ENCODE data around the gene CDC27.

CDC27 gene

DNA sequence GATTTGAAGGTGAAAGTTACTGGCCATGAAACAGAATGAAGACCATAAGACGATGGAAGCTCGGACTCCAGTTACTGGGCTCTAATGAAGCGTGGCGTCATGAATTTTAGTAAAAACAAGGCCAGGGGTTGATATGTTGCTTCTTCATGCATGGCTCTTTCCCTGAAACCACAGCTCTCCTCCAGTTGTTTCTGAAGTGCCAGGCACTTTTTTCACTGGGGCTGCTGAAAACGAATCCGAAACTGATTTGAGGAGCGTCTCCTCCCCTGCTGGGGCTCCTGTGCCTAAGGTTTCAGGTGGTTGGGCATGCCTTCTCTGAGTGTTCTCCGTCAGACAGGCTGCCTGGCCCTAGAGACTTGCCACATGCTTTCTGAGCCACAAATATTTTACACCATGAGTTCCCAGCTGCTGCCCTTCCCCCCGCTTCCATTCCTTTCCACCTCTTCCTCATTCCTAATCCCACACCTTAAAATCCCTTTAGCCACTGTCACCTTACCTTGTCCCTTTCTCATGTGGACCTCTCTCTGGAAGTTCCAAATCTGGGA, 16.4 kb upstream of the CDC27 start:
- TF ChIP-seq, protein P1, sequence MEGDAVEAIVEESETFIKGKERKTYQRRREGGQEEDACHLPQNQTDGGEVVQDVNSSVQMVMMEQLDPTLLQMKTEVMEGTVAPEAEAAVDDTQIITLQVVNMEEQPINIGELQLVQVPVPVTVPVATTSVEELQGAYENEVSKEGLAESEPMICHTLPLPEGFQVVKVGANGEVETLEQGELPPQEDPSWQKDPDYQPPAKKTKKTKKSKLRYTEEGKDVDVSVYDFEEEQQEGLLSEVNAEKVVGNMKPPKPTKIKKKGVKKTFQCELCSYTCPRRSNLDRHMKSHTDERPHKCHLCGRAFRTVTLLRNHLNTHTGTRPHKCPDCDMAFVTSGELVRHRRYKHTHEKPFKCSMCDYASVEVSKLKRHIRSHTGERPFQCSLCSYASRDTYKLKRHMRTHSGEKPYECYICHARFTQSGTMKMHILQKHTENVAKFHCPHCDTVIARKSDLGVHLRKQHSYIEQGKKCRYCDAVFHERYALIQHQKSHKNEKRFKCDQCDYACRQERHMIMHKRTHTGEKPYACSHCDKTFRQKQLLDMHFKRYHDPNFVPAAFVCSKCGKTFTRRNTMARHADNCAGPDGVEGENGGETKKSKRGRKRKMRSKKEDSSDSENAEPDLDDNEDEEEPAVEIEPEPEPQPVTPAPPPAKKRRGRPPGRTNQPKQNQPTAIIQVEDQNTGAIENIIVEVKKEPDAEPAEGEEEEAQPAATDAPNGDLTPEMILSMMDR (IDR thresholded peaks at IDR 0.05; ENCODE audit: low read depth, low read length): no peak
- TF ChIP-seq EZH2phosphoT487 (IDR thresholded peaks at IDR 0.05; ENCODE audit: low read depth): no peak
- H3K4me3 ChIP-seq (ENCODE audit: low read length): peak overlapping the region; percentile 70
- H4K20me1 ChIP-seq (ENCODE audit: insufficient read depth, low read length): no peaks in the 10 kb centered on the region
- H3K27me3 ChIP-seq (ENCODE audit: low read depth, low read length): no peaks in the 10 kb centered on the region
- peak overlapping the region; percentile 68 for H3K9ac ChIP-seq (ENCODE audit: low read length)
- no peaks in the 10 kb centered on the region for H3K36me3 ChIP-seq (replicated peaks; ENCODE audit: low read depth, low read length)
- H3K27ac ChIP-seq (ENCODE audit: low read length): peak overlapping the region; percentile 82
- H3K9me3 ChIP-seq (ENCODE audit: insufficient read depth, low read length): no peaks in the 10 kb centered on the region; the same call in 1 of the 2 replicates
- peak overlapping the region; percentile 96 for H3K4me2 ChIP-seq (ENCODE audit: low read length)
- peaks cover 50% of the 10 kb centered on the region for H3K4me1 ChIP-seq (ENCODE audit: low read length)
- H2AFZ ChIP-seq (ENCODE audit: low read depth, low read length): peak overlapping the region; percentile 86; the same call in 1 of the 2 replicates
- H3K79me2 ChIP-seq (ENCODE audit: low read length): no peaks in the 10 kb centered on the region

DNA sequence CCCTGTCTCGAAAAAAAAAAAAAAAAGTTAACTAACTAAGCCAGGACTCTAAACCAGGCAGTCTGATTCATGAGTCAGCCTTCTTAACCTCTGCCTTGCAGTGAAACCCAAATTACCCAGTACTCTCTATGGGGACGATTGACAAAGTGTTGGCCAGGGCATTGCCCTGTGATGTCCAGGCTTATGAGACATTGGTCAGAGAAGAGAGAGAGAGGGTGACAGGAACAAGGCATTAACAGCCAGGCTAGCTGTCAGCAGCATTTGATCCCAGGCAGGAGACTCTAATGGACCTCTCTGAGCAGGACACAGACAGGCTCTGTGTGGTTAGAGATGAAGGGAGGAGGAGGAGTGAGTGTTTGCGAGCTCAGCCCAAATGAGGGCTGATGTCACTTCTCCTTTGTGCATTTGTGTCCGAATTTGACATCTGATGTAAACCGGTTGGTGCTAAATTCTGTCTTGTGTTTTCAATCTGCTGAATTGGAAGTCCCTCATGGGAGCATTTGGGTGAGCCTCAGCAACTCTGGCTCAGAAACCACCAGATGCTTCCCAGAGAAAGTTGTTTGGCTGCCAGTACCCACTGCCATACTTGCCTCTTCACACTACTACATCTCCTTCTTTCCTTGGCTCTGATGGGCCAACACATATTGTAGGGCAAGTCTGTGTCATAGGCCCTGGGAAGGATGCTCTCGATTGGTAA, 15.8 kb upstream of the CDC27 start:
- Histone ChIP-seq H3K27me3 (ENCODE audit: low read depth, low read length) (no peaks in the 10 kb centered on the region), H3K4me3 (ENCODE audit: low read length) (peak overlapping the region; percentile 70), H3K27ac (ENCODE audit: low read length) (peak overlapping the region; percentile 82), H3K4me1 (ENCODE audit: low read length) (peaks cover 57% of the 10 kb centered on the region), H3K9me3 (ENCODE audit: insufficient read depth, low read length) (no peaks in the 10 kb centered on the region; the same call in 1 of the 2 replicates), H3K36me3 (replicated peaks; ENCODE audit: low read depth, low read length) (no peaks in the 10 kb centered on the region), H3K79me2 (ENCODE audit: low read length) (no peaks in the 10 kb centered on the region), H3K4me2 (ENCODE audit: low read length) (peak overlapping the region; percentile 96), H4K20me1 (ENCODE audit: insufficient read depth, low read length) (no peaks in the 10 kb centered on the region), H3K9ac (ENCODE audit: low read length) (peak overlapping the region; percentile 68), H2AFZ (ENCODE audit: low read depth, low read length) (peak overlapping the region; percentile 86)
- no peak for TF ChIP-seq EZH2phosphoT487 (IDR thresholded peaks at IDR 0.05; ENCODE audit: low read depth)
- TF ChIP-seq, protein P1 (IDR thresholded peaks at IDR 0.05; ENCODE audit: low read depth, low read length): no peak

DNA sequence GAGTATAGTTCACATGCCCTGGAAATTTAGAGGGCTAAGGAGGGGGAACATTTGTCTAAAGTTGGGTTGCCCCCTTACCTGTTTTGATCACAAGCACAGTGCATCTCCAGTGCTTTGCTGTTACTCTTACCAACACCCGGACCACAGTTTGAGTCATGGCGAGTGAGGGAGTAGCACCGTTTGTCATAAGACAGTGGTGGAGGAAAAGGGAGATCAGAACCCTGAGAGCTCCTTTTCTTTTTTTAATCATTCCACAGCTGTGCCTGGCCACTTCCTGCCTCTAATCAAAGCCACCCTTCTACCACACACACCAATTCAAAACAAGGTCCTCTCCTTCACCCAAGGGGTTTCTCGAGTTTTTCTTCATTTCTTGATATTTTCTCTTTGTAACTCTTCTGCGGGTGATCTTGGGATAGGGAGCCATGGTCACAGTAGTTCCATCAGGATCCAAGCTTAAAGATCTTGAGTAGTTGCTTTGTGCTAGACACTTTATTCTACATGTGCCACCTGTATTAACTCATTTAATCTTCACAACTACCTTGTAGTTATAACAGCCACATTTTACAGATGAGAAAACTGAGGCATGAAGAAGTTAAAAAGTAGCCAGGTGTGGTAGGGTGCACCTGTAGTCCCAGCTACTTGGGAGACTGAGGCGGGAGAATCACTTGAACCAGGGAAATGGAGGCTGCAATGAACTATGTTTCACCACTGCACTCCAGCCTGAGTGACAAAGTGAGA, 15.1 kb upstream of the CDC27 start:
- no peak for TF ChIP-seq EZH2phosphoT487 (IDR thresholded peaks at IDR 0.05; ENCODE audit: low read depth)
- Histone ChIP-seq H3K9ac (ENCODE audit: low read length) (peak overlapping the region; percentile 26), H3K79me2 (ENCODE audit: low read length) (no peaks in the 10 kb centered on the region), H3K4me3 (ENCODE audit: low read length) (peak overlapping the region; percentile 70; the same call in 1 of the 2 replicates), H3K27me3 (ENCODE audit: low read depth, low read length) (no peaks in the 10 kb centered on the region), H3K4me2 (ENCODE audit: low read length) (peak overlapping the region; percentile 96), H4K20me1 (ENCODE audit: insufficient read depth, low read length) (no peaks in the 10 kb centered on the region), H3K36me3 (replicated peaks; ENCODE audit: low read depth, low read length) (no peaks in the 10 kb centered on the region), H3K27ac (ENCODE audit: low read length) (peak overlapping the region; percentile 82), H3K9me3 (ENCODE audit: insufficient read depth, low read length) (no peaks in the 10 kb centered on the region; the same call in 1 of the 2 replicates), H3K4me1 (ENCODE audit: low read length) (peaks cover 63% of the 10 kb centered on the region), H2AFZ (ENCODE audit: low read depth, low read length) (peak overlapping the region; percentile 86)

DNA sequence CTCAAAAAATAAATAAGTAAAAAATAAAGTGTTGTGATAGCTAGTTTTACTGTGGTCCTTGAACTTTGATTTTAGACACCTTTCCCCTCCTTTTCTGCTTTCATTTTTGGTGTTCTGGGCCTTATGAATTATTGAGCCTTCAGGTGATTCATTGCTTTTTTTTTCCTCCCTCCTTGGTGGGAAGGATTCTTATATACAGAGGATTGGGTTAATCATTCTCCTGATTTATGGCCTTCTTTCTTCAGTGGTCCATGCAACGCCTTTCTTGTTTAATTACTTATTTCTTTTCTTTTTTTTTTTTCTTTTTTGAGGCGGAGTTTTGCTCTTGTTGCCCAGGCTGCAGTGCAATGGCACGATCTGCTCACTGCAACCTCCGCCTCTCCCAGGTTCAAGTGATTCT, 12.1 kb upstream of the CDC27 start:
- no peak overlapping the region for H3K4me2 ChIP-seq (ENCODE audit: low read length)
- no peaks in the 10 kb centered on the region for H3K79me2 ChIP-seq (ENCODE audit: low read length)
- peaks cover 43% of the 10 kb centered on the region for H3K4me1 ChIP-seq (ENCODE audit: low read length)
- no peaks in the 10 kb centered on the region for H3K27me3 ChIP-seq (ENCODE audit: low read depth, low read length)
- H3K36me3 ChIP-seq (replicated peaks; ENCODE audit: low read depth, low read length): no peaks in the 10 kb centered on the region
- no peak overlapping the region for H3K9ac ChIP-seq (ENCODE audit: low read length)
- no peaks in the 10 kb centered on the region for H4K20me1 ChIP-seq (ENCODE audit: insufficient read depth, low read length)
- TF ChIP-seq EZH2phosphoT487 (IDR thresholded peaks at IDR 0.05; ENCODE audit: low read depth): no peak
- TF ChIP-seq, protein P1 (IDR thresholded peaks at IDR 0.05; ENCODE audit: low read depth, low read length): no peak
- no peaks in the 10 kb centered on the region; the same call in 1 of the 2 replicates for H3K9me3 ChIP-seq (ENCODE audit: insufficient read depth, low read length)
- H3K27ac ChIP-seq (ENCODE audit: low read length): no peak overlapping the region
- H3K4me3 ChIP-seq (ENCODE audit: low read length): no peak overlapping the region
- no peak overlapping the region for H2AFZ ChIP-seq (ENCODE audit: low read depth, low read length)

Data from OCI-LY3 (cell line).